H9 (cell line): Measurements from ENCODE around the gene SERPINA5. TPM values are rescaled to one million over a fixed set of nuclear protein-coding genes. Genes with fewer than 3 reads are reported as not detected.

Experiments used
- DNase-seq: peaks from one replicate; pipeline ENCODE4 v3.0.0-alpha.2; 2017
- H2AFZ ChIP-seq: one replicate; pipeline ENCODE4 v1.6.1; 2013; ENCODE audit warnings: mild to moderate bottlenecking, low read length, control low read depth, moderate library complexity
- H2AK5ac ChIP-seq: 2 replicates; pipeline ENCODE4 v1.6.1; 2013; ENCODE audit warnings: low read length, control low read depth, mixed read lengths; ENCODE audit not compliant: insufficient read length
- H2BK120ac ChIP-seq: one replicate; pipeline ENCODE4 v1.6.1; 2013; ENCODE audit warnings: low read depth, mild to moderate bottlenecking, low read length, control low read depth, inconsistent platforms; ENCODE audit not compliant: poor library complexity, severe bottlenecking
- H2BK12ac ChIP-seq: 2 replicates; pipeline ENCODE4 v1.6.1; 2013; ENCODE audit warnings: low read length, control low read depth, mixed read lengths, low read depth; ENCODE audit not compliant: insufficient read length
- H2BK15ac ChIP-seq: 2 replicates; pipeline ENCODE4 v1.6.1; 2013; ENCODE audit warnings: low read depth, low read length, control low read depth
- H2BK20ac ChIP-seq: one replicate; pipeline ENCODE4 v1.6.1; 2013; ENCODE audit warnings: low read depth, mild to moderate bottlenecking, low read length, control low read depth, inconsistent platforms; ENCODE audit not compliant: poor library complexity, severe bottlenecking
- H2BK5ac ChIP-seq: 2 replicates; pipeline ENCODE4 v1.6.1; 2013; ENCODE audit warnings: low read length, control low read depth, mixed read lengths; ENCODE audit not compliant: insufficient read length
- H3K14ac ChIP-seq: 2 replicates; pipeline ENCODE4 v1.6.1; 2013; ENCODE audit warnings: low read length, control low read depth; ENCODE audit not compliant: insufficient read depth
- H3K18ac ChIP-seq: 2 replicates; pipeline ENCODE4 v1.6.1; 2013; ENCODE audit warnings: low read depth, mild to moderate bottlenecking, mixed read lengths, low read length, control low read depth; ENCODE audit not compliant: insufficient read length
- H3K23ac ChIP-seq: 2 replicates; pipeline ENCODE4 v1.6.1; 2013; ENCODE audit warnings: low read length, control low read depth, mixed read lengths, low read depth; ENCODE audit not compliant: insufficient read length
- H3K23me2 ChIP-seq: 2 replicates; pipeline ENCODE4 v1.6.1; 2013; ENCODE audit warnings: low read depth, mild to moderate bottlenecking, mixed read lengths, low read length, control low read depth; ENCODE audit not compliant: insufficient read length, poor library complexity, severe bottlenecking
- H3K27ac ChIP-seq: 2 replicates; pipeline ENCODE4 v1.5.1; 2013; ENCODE audit warnings: low read length, control low read depth, mixed read lengths, low read depth; ENCODE audit not compliant: insufficient read length
- H3K27me3 ChIP-seq: 2 replicates; pipeline ENCODE4 v1.6.1; 2013; ENCODE audit warnings: low read length, control low read depth, inconsistent platforms; ENCODE audit not compliant: insufficient read depth
- H3K4ac ChIP-seq: 2 replicates; pipeline ENCODE4 v1.6.1; 2013; ENCODE audit warnings: low read depth, mild to moderate bottlenecking, control low read depth, inconsistent platforms, low read length, moderate library complexity
- H3K4me1 ChIP-seq: 2 replicates; pipeline ENCODE4 v1.6.1; 2013; ENCODE audit warnings: low read length, control low read depth, inconsistent platforms; ENCODE audit not compliant: insufficient read depth
- H3K4me2 ChIP-seq: 2 replicates; pipeline ENCODE4 v1.6.1; 2013; ENCODE audit warnings: low read length, control low read depth, mixed read lengths; ENCODE audit not compliant: insufficient read length, insufficient read depth
- H3K56ac ChIP-seq: 2 replicates; pipeline ENCODE4 v1.6.1; 2013; ENCODE audit warnings: low read depth, mild to moderate bottlenecking, mixed read lengths, low read length, control low read depth; ENCODE audit not compliant: insufficient read length
- H3K79me1 ChIP-seq: 2 replicates; pipeline ENCODE4 v1.6.1; 2013; ENCODE audit warnings: low read depth, mild to moderate bottlenecking, moderate library complexity, low read length, control low read depth, inconsistent platforms; ENCODE audit not compliant: insufficient read depth, poor library complexity, severe bottlenecking
- H3K79me2 ChIP-seq: 2 replicates; pipeline ENCODE4 v1.6.1; 2013; ENCODE audit warnings: low read length, control low read depth, inconsistent platforms; ENCODE audit not compliant: insufficient read depth
- H3K9ac ChIP-seq: 2 replicates; pipeline ENCODE4 v1.6.1; 2013; ENCODE audit warnings: low read length, control low read depth, mixed read lengths; ENCODE audit not compliant: insufficient read length; ENCODE audit errors: extremely low read depth
- H3K9me3 ChIP-seq: one replicate; pipeline ENCODE4 v1.6.1; 2013; ENCODE audit warnings: low read depth, low read length, inconsistent platforms; ENCODE audit not compliant: control insufficient read depth
- H3T11ph ChIP-seq: one replicate; pipeline ENCODE4 v1.6.1; 2013; ENCODE audit warnings: mild to moderate bottlenecking, low read length, control low read depth, inconsistent platforms
- H4K20me1 ChIP-seq: one replicate; pipeline ENCODE4 v1.6.1; 2013; ENCODE audit not compliant: control insufficient read depth, insufficient read length, insufficient read depth
- H4K5ac ChIP-seq: 2 replicates; pipeline ENCODE4 v1.6.1; 2013; ENCODE audit warnings: low read depth, mild to moderate bottlenecking, mixed read lengths, low read length, control low read depth; ENCODE audit not compliant: insufficient read length
- H4K8ac ChIP-seq: replicated peaks from 2 replicates; pipeline ENCODE4 v1.6.1; 2013; ENCODE audit warnings: low read length, control low read depth, mixed read lengths, low read depth; ENCODE audit not compliant: insufficient read length
- H4K91ac ChIP-seq: 2 replicates; pipeline ENCODE4 v1.6.1; 2013; ENCODE audit warnings: low read depth, mild to moderate bottlenecking, moderate library complexity, mixed read lengths, low read length, control low read depth; ENCODE audit not compliant: insufficient read length
- H3K27ac Mint-ChIP-seq, 3 experiments: 2 replicates in 2 of 3; 3 replicates in 1 of 3; pipeline ENCODE4 v1.8.0; 2020 to 2021; ENCODE audit warnings: mixed read lengths in 3 of 3, mild to moderate bottlenecking in 1 of 3, moderate library complexity in 1 of 3
- H3K27me3 Mint-ChIP-seq: 2 replicates; pipeline ENCODE4 v1.8.0; 2021; ENCODE audit warnings: low read depth, mild to moderate bottlenecking, moderate library complexity, mixed read lengths
- H3K36me3 Mint-ChIP-seq, 3 experiments: 2 replicates in 2 of 3; 3 replicates in 1 of 3; pipeline ENCODE4 v1.8.0; 2020 to 2021; ENCODE audit warnings: low read depth in 3 of 3, mixed read lengths in 3 of 3; ENCODE audit not compliant: insufficient read depth in 1 of 3
- H3K4me1 Mint-ChIP-seq, 2 experiments: 2 replicates each; pipeline ENCODE4 v1.8.0; 2020; ENCODE audit warnings: mixed read lengths in 2 of 2
- H3K4me3 Mint-ChIP-seq, 2 experiments: 2 replicates in 1 of 2; 3 replicates in 1 of 2; pipeline ENCODE4 v1.8.0; 2020 to 2021; ENCODE audit warnings: mild to moderate bottlenecking in 2 of 2, mixed read lengths in 2 of 2, moderate library complexity in 1 of 2
- H3K9me3 Mint-ChIP-seq, 2 experiments: 2 replicates in 1 of 2; 3 replicates in 1 of 2; pipeline ENCODE4 v1.8.0; 2020; ENCODE audit warnings: mild to moderate bottlenecking in 2 of 2, mixed read lengths in 2 of 2, moderate library complexity in 1 of 2
- CTCF ChIP-seq: fragments of 200-600 bp; sonication (generic); conservative IDR thresholded peaks from 3 replicates; pipeline ENCODE4 v1.8.0; 2021; ENCODE audit warnings: antibody characterized with exemption, mild to moderate bottlenecking
- WGBS: extraction: QIAGEN DNeasy Blood & Tissue Kit; methylation state at CpG from one replicate; pipeline ENCODE4 v1.1.7; 2013; ENCODE audit warnings: missing lambda C conversion rate, low lambda C conversion rate, mixed read lengths; ENCODE audit not compliant: insufficient read length; ENCODE audit errors: extremely low coverage; 5-methylcytosine and 5-hydroxymethylcytosine counted together
- total RNA-seq: library from RNA; stranded (reverse); gene quantifications from 2 replicates; pipeline ENCODE4 v1.2.1, GENCODE V29; 2021

Gene SERPINA5
- total RNA-seq, 1 experiment from 2014 or later: 1.1 TPM

- H2AFZ ChIP-seq: no peak overlapping the region
- H3K79me1 ChIP-seq: no peaks in the 10 kb centered on the region
- WGBS: no CpG with 5 or more reads among the region's 10 CpGs
- no peak overlapping the region for H3K27ac ChIP-seq
- H3K9me3 ChIP-seq: no peaks in the 10 kb centered on the region
- no peak overlapping the region for H4K91ac ChIP-seq
- no peak overlapping the region for H2BK120ac ChIP-seq
- no peak for TF ChIP-seq CTCF
- no peak overlapping the region for H2BK12ac ChIP-seq
- H3K27me3 Mint-ChIP-seq: peaks cover 20% of the 10 kb centered on the region
- H2AK5ac ChIP-seq: no peak overlapping the region
- H3K36me3 Mint-ChIP-seq: no peaks in the 10 kb centered on the region
- H2BK5ac ChIP-seq: no peak overlapping the region
- no peaks in the 10 kb centered on the region for H3K23me2 ChIP-seq
- H3K4me2 ChIP-seq: no peak overlapping the region
- no peak overlapping the region for H3K56ac ChIP-seq
- H3K4ac ChIP-seq: no peak overlapping the region
- no peak overlapping the region for H3K14ac ChIP-seq
- H2BK15ac ChIP-seq: no peak overlapping the region
- H3K27me3 ChIP-seq: no peaks in the 10 kb centered on the region
- H3K23ac ChIP-seq: no peak overlapping the region
- no peak overlapping the region for H3K9ac ChIP-seq
- H4K8ac ChIP-seq: no peak overlapping the region
- no peak overlapping the region for H3K27ac Mint-ChIP-seq
- no peak overlapping the region for H3T11ph ChIP-seq
- no peak overlapping the region for H2BK20ac ChIP-seq
- no peak overlapping the region for H4K5ac ChIP-seq
- no peaks in the 10 kb centered on the region for H3K79me2 ChIP-seq
- no peak overlapping the region for H3K18ac ChIP-seq
- H4K20me1 ChIP-seq: no peaks in the 10 kb centered on the region
- no peaks in the 10 kb centered on the region for H3K4me1 ChIP-seq
- no peak overlapping the region for H3K4me3 Mint-ChIP-seq
- H3K4me1 Mint-ChIP-seq: no peaks in the 10 kb centered on the region
- no peak for DNase-seq
- peaks cover 4 to 8% of the 10 kb centered on the region in 2 experiments; a peak in 2 of 5 replicates for H3K9me3 Mint-ChIP-seq
Observed at GRCh38 chr14:94624537-94625352, 43.5 kb downstream of the SERPINA5 start.
